ENCODE data around the gene GET3.

GRCh38 chr19:12711187-12711586 is 26.1 kb upstream of the GET3 start:
- TF ChIP-seq CTCF (IDR thresholded peaks at IDR 0.05; ENCODE audit: borderline replicate concordance, extremely low read depth, low read length, poor library complexity, severe bottlenecking) (no peak), EZH2 (IDR thresholded peaks at IDR 0.05; ENCODE audit: borderline replicate concordance, low read depth, low read length, severe bottlenecking) (no peak)

Data from DND-41 (cell line).